Fibroblast of skin of scalp (primary cell): ENCODE measurements around the gene AP3S1.

Source experiments
- DNase-seq: peaks from one replicate; pipeline ENCODE4 v3.0.0-alpha.2; 2013

AP3S1 gene

GRCh38 chr5:115941051-115941675 lies 99.4 kb downstream of the AP3S1 start:
- DNase-seq = peak; percentile 97

GRCh38 chr5:115944501-115944900 lies 102.8 kb downstream of the AP3S1 start:
- no peak for DNase-seq

- DNase-seq = no peak
These were observed 104.9 kb downstream of the AP3S1 start for GRCh38 chr5:115946655-115947054.

GRCh38 chr5:115947260-115947659 lies 105.5 kb downstream of the AP3S1 start:
- DNase-seq = peak; percentile 59

GRCh38 chr5:115948091-115948534 lies 106.4 kb downstream of the AP3S1 start:
- DNase-seq = peak; percentile 30

- DNase-seq = peak; percentile 23
These were observed 107.4 kb downstream of the AP3S1 start for GRCh38 chr5:115949096-115949495.

GRCh38 chr5:115952588-115952987 lies 110.9 kb downstream of the AP3S1 start:
- no peak for DNase-seq

- no peak for DNase-seq
These were observed 112.4 kb downstream of the AP3S1 start for GRCh38 chr5:115954144-115954543.

GRCh38 chr5:115956957-115957356 lies 115.2 kb downstream of the AP3S1 start:
- DNase-seq = no peak

- peak; percentile 68 for DNase-seq
These were observed 119.9 kb downstream of the AP3S1 start for GRCh38 chr5:115961381-115962238.

- no peak for DNase-seq
These were observed 120.5 kb downstream of the AP3S1 start, which contains the start of gene LVRN for GRCh38 chr5:115962239-115962564. TSS of gene LVRN (plus strand) at chr5:115962475. CDS start at chr5:115962618, 143 bp downstream.

- DNase-seq = no peak
These were observed 121.0 kb downstream of the AP3S1 start for GRCh38 chr5:115962565-115963402.

GRCh38 chr5:115963566-115963965 lies 121.8 kb downstream of the AP3S1 start:
- no peak for DNase-seq
